GM21526 (cell line): ENCODE results near the gene SLC30A2.

Experiments used
- ATAC-seq: cut with Tn5 transposase; IDR thresholded peaks from one replicate; pipeline ENCODE4 v1.9.1; 2021; ENCODE audit warnings: moderate library complexity; ENCODE audit not compliant: unreplicated experiment, low FRiP score

Gene SLC30A2

GRCh38 chr1:26025517-26025916 lies 20.4 kb downstream of the SLC30A2 start:
- ATAC-seq = no peak

DNA sequence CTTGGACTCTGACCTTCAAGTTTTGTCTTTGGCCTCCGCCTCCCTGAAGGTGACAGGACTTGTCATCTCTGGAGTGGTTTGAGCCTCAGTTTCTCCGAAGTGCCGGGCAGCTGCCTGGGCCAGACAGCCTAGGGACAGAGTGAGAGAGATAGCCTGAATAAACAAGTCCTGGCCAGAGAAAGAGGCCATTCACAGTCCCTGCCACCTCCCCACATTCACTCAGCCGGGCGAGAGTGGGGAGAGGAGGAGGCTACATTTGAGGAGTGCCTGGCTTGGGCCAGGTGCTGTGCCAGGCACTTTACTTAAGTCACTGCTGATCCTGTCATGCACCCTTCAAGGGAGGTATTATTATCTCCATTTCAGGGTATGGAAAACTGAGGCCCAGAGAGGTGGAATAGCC lies 20.9 kb downstream of the SLC30A2 start:
- no peak for ATAC-seq

- no peak for ATAC-seq
Observed at GRCh38 chr1:26023826-26024225, 22.1 kb downstream of the SLC30A2 start.

DNA sequence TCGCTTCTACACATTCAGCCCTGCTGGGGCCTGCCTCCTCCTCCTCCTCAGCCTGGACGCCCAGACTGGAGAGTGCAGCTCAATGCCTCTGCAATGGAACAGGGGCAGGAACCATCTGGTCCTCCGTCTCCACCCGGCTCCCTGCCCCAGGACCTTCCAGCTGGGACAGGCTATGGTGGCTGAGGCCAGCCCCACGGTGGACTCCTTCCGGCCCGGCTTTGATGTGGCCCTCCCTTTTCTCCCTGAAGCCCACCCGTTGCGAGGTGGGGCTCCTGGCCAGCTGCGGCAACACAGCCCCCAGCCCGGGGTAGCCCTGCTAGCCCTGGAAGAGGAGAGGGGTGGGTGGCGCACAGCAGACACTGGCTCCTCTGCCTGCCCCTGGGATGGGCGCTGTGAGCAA lies 22.9 kb downstream of the SLC30A2 start:
- no peak for ATAC-seq

DNA sequence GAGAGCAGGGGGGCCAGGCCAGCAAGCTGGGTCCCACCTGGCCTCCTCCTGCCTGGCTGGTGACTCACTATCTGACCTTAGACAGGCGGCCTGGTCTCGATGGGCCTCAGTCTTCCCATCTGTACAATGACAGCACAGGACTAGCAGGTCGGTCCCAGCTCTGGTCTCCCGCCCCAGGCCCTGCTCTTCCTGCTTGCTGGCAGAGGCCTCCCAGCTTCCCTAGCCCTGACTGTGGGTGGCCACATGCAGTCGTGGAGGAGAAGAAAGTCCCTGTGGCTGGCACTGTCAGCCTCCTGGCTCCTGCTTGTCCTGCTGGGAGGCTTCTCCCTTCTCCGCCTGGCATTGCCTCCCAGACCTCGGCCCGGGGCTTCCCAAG lies 23.5 kb downstream of the SLC30A2 start:
- no peak for ATAC-seq

- no peak for ATAC-seq
Observed at GRCh38 chr1:26021647-26022403, 24.1 kb downstream of the SLC30A2 start, which contains the start of gene EXTL1. TSS of gene EXTL1 (plus strand) at chr1:26021775. CDS start at chr1:26022647, 872 bp downstream.

GRCh38 chr1:26020941-26021646 lies 24.8 kb downstream of the SLC30A2 start:
- ATAC-seq = no peak

GRCh38 chr1:26020330-26020768 lies 25.6 kb downstream of the SLC30A2 start:
- ATAC-seq = no peak

- ATAC-seq = no peak
Observed at GRCh38 chr1:26019641-26020315, 26.1 kb downstream of the SLC30A2 start.

- ATAC-seq = no peak
Observed at GRCh38 chr1:26017606-26018005, 28.3 kb downstream of the SLC30A2 start.

GRCh38 chr1:26016953-26017545 lies 28.9 kb downstream of the SLC30A2 start:
- ATAC-seq = no peak

DNA sequence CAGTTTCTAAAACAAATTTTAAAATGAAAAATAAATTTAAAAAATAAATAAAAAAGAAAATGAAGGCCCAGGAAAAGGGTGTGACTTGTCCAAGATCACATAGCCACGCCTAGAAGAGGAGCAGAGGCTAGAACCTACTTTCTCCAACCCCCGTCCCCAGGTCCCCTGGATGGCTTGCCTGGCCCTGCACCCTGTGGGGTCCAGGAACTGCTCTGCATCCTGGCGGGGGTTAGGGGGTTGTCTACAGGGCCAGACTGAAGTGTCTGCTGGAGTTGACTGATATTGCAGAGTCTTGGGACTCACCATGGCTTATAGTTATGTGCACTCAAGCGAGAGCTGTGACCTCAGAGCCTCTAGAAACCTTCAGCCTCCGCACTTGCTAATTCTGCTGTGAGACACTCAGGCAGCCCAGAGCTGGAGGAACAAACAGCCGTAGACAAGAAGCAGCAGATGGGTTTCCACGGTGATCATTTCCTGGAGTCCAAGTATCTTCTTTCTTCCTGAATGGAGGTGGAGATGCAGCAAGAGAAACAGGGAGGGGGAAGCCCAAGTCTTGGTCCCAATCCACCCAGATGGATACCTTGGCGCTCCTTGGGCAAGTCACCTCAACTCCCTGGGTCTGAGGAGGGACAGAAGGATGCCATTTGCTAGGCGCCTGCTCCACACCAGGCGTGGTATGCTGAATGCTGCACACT lies 29.5 kb downstream of the SLC30A2 start:
- no peak for ATAC-seq

DNA sequence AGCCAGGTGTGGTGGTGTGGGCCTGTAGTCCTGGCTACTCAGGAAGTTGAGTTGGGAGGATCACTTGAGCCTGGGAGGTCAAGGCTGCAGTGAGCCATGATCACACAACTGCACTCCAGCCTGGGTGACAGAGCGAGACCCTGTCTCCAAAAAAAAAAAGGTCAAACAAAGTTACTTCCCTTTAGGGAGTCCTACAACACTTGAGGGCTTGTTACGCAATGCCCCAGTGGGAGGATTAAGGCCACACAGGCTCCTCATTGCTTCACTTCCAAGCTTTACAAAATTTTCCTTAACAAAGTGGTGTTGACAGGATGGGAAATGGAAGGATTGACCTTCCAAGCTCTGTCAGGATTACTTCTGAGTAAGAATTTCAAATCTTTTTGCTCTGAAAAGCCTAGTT lies 30.6 kb downstream of the SLC30A2 start:
- ATAC-seq = no peak

DNA sequence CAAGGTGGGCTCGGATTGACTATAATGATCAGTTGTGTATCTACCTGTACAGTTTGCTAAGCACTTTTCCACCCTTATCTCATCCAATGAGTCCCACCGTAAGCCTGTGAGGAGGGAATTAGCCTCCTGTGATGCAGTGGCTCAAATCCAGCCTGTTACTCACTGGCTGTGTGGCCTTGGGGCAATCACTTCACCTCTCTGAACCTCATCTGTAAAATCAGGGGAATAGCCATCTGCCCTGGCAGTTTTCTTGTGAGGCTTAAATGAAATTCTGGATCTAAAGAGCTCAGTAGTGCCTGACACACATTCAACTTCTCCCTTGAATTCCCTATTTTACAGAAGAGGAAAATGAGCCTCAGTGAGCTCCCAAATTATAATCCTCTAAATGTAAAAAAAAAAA lies 31.7 kb downstream of the SLC30A2 start:
- ATAC-seq = no peak

DNA sequence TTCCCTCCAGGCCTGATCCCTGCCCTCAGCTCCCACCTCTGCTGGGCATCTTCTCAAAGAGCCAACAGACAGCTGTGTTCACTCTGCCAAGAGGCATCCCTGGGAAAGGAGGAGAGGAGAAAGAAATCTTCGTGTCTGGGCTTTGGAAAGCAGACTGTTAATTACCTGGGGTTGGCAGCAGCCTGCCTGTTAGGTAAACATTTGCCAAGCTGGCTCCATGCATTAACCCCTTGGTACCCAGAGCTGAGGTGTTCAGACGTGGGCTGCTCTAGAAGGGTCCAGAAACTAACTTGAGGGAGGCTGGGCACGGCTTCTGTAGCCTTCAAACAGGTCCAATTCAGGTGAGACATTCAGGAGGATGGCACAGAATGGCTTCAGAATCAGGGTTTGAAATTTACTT lies 33.1 kb downstream of the SLC30A2 start:
- ATAC-seq = no peak

GRCh38 chr1:26010825-26011224 lies 35.1 kb downstream of the SLC30A2 start:
- no peak for ATAC-seq

GRCh38 chr1:26009796-26010447 lies 36.0 kb downstream of the SLC30A2 start:
- no peak for ATAC-seq

DNA sequence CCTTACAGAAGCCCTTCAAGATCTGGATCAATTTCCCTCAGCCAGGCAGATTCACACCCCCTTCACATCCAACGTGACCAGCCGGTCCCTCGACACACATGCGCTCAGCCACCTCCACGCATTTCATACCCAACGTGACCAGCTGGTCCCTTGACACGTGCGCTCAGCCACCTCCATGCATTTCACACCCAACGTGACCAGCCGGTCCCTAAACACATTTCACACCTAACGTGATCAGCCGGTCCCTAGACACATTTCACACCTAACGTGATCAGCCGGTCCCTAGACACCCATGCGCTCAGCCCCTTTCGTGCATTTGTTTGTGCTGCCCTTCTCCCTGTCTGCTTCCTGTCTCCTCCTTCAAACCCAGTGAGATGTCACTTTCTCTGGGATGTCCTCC lies 39.2 kb downstream of the SLC30A2 start:
- ATAC-seq = no peak

- ATAC-seq = no peak
Observed at GRCh38 chr1:26005434-26006105, 40.3 kb downstream of the SLC30A2 start.
